Measurements from ENCODE around the gene BAIAP2L1. TPM values are rescaled to one million over a fixed set of nuclear protein-coding genes. Genes with fewer than 3 reads are reported as not detected.
A peak's percentile ranks its signal among the peaks of the same experiment; 100 is the strongest.

Gene BAIAP2L1
- total RNA-seq, 1 experiment from 2014 or later: 120 TPM

GRCh38 chr7:98267303-98267702, 133.6 kb downstream of the BAIAP2L1 start:
- CTCF ChIA-PET: no interaction called here
- POLR2A ChIA-PET: no interaction called here
- BruUV-seq (replicated peaks): no TSS peak

DNA sequence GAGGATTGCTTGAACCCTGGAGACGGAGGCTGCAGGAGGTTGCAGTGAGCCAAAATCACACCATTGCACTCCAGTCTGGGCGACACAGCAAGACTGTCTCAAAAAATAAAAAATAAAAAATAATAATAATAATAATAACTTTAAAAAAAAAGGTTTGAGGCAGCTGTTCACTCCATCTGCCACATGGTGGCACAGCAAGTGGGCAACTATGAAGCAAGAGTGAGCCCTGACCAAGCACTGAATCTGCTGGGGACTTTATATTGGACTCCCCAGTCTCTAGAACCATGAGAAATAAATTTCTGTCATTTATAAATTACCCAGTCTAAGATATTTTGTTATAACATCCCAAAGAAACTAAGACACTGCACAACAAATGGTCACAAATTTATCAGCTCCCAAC, 134.1 kb downstream of the BAIAP2L1 start:
- intact Hi-C loops (cut with micrococcal nuclease; ENCODE audit: unreplicated experiment) (no loop called here), in situ Hi-C loops (cut with HindIII; ENCODE audit: low pct_unique_long_range_greater_than_20kb, low sequenced_read_pairs) (no loop called here)

More at GRCh38 chr7:98267303-98267702, 133.6 kb downstream of the BAIAP2L1 start:
- Histone ChIP-seq H3K27me3 (ENCODE audit: control insufficient read depth, insufficient read depth, low read length) (no peaks in the 10 kb centered on the region), H3K27ac (ENCODE audit: low read length) (no peak overlapping the region), H3K4me1 (ENCODE audit: control insufficient read depth, insufficient read depth, low read length) (no peaks in the 10 kb centered on the region), H3K36me3 (ENCODE audit: control insufficient read depth, insufficient read depth, low read length) (no peaks in the 10 kb centered on the region), H3K9me3 (ENCODE audit: control insufficient read depth, insufficient read depth, low read depth, low read length) (no peaks in the 10 kb centered on the region), H3K4me3 (ENCODE audit: low read depth in 2 of 2, low read length in 2 of 2) (no peak overlapping the region)
- no peak for TF ChIP-seq CTCF (IDR thresholded peaks at IDR 0.05)
- no peak for TF ChIP-seq POLR2AphosphoS5 (IDR thresholded peaks at IDR 0.05; ENCODE audit: low read depth, low read length)
- TF ChIP-seq, protein P1, sequence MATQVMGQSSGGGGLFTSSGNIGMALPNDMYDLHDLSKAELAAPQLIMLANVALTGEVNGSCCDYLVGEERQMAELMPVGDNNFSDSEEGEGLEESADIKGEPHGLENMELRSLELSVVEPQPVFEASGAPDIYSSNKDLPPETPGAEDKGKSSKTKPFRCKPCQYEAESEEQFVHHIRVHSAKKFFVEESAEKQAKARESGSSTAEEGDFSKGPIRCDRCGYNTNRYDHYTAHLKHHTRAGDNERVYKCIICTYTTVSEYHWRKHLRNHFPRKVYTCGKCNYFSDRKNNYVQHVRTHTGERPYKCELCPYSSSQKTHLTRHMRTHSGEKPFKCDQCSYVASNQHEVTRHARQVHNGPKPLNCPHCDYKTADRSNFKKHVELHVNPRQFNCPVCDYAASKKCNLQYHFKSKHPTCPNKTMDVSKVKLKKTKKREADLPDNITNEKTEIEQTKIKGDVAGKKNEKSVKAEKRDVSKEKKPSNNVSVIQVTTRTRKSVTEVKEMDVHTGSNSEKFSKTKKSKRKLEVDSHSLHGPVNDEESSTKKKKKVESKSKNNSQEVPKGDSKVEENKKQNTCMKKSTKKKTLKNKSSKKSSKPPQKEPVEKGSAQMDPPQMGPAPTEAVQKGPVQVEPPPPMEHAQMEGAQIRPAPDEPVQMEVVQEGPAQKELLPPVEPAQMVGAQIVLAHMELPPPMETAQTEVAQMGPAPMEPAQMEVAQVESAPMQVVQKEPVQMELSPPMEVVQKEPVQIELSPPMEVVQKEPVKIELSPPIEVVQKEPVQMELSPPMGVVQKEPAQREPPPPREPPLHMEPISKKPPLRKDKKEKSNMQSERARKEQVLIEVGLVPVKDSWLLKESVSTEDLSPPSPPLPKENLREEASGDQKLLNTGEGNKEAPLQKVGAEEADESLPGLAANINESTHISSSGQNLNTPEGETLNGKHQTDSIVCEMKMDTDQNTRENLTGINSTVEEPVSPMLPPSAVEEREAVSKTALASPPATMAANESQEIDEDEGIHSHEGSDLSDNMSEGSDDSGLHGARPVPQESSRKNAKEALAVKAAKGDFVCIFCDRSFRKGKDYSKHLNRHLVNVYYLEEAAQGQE (IDR thresholded peaks at IDR 0.05; ENCODE audit: insufficient read depth in 1 of 2, low read depth in 2 of 2, low read length in 1 of 2): no peak
- no peak for TF ChIP-seq TCF7L2 (IDR thresholded peaks at IDR 0.05; ENCODE audit: low read depth, low read length)
- no peak for TF ChIP-seq SIN3A (IDR thresholded peaks at IDR 0.05; ENCODE audit: borderline replicate concordance, insufficient read depth, low read depth, low read length)
- in situ Hi-C loops (cut with HindIII; ENCODE audit: low pct_unique_long_range_greater_than_20kb, low sequenced_read_pairs) (no loop called here), intact Hi-C loops (cut with micrococcal nuclease; ENCODE audit: unreplicated experiment) (no loop called here)
- no peak for DNase-seq (ENCODE audit: low read depth, low spot score)
- no peak for ATAC-seq

More for the DNA sequence above, 134.1 kb downstream of the BAIAP2L1 start:
- BruUV-seq (replicated peaks): no TSS peak
- no peak overlapping the region for H3K4me3 ChIP-seq (ENCODE audit: low read depth in 2 of 2, low read length in 2 of 2)
- H3K36me3 ChIP-seq (ENCODE audit: control insufficient read depth, insufficient read depth, low read length): no peaks in the 10 kb centered on the region
- ATAC-seq (peak; percentile 63; the same call in 1 of the 2 replicates), DNase-seq (ENCODE audit: low read depth, low spot score) (no peak)
- ChIA-PET POLR2A (no interaction called here), CTCF (no interaction called here)
- H3K4me1 ChIP-seq (ENCODE audit: control insufficient read depth, insufficient read depth, low read length): no peaks in the 10 kb centered on the region
- H3K27ac ChIP-seq (ENCODE audit: low read length): no peak overlapping the region
- H3K9me3 ChIP-seq (ENCODE audit: control insufficient read depth, insufficient read depth, low read depth, low read length): no peaks in the 10 kb centered on the region
- TF ChIP-seq CTCF (IDR thresholded peaks at IDR 0.05) (no peak), TCF7L2 (IDR thresholded peaks at IDR 0.05; ENCODE audit: low read depth, low read length) (no peak), SIN3A (IDR thresholded peaks at IDR 0.05; ENCODE audit: borderline replicate concordance, insufficient read depth, low read depth, low read length) (no peak)
- TF ChIP-seq, protein P1 (IDR thresholded peaks at IDR 0.05; ENCODE audit: insufficient read depth in 1 of 2, low read depth in 2 of 2, low read length in 1 of 2): no peak
- H3K27me3 ChIP-seq (ENCODE audit: control insufficient read depth, insufficient read depth, low read length): no peaks in the 10 kb centered on the region

Data from Panc1 (cell line).